Upper lobe of left lung (tissue), 6 donors: ENCODE results near the gene LAMP1. TPM values are rescaled to one million over a fixed set of nuclear protein-coding genes. Genes with fewer than 3 reads are reported as not detected.

Experiments
- ATAC-seq, 2 donors: fragments of 200-7000 bp; cut with Tn5 transposase; one replicate each; pipeline ENCODE4 v1.9.1; 2022; ENCODE audit warnings: mild to moderate bottlenecking in 2 of 2, moderate library complexity in 2 of 2; ENCODE audit not compliant: low FRiP score in 2 of 2
- DNase-seq, 2 donors: peaks; one replicate each; pipeline ENCODE4 v3.0.0-alpha.2; 2019 to 2020
- H3K27ac ChIP-seq, 4 donors: fragments of 200-600 bp; sonication (generic); one replicate each; pipeline ENCODE4 v1.5.1; 2016 to 2019
- H3K27me3 ChIP-seq, 4 donors: fragments of 200-600 bp; sonication (generic); one replicate each; pipeline ENCODE4 v1.5.1; 2017 to 2019
- H3K36me3 ChIP-seq, 4 donors: fragments of 200-600 bp; sonication (generic); one replicate each; pipeline ENCODE4 v1.5.1; 2016 to 2019
- H3K4me1 ChIP-seq, 4 donors: fragments of 200-600 bp; sonication (generic); one replicate each; pipeline ENCODE4 v1.5.1; 2018 to 2019
- H3K4me3 ChIP-seq, 4 donors: fragments of 200-600 bp; sonication (generic); one replicate each; pipeline ENCODE4 v1.5.1; 2017 to 2019; ENCODE audit warnings: mild to moderate bottlenecking in 2 of 4, moderate library complexity in 1 of 4
- H3K9me3 ChIP-seq, 4 donors: fragments of 200-600 bp; sonication (generic); one replicate each; pipeline ENCODE4 v1.5.1; 2018 to 2019
- EP300 ChIP-seq, 4 donors: sonication (generic); formaldehyde crosslinking; IDR thresholded peaks; one replicate each; pipeline ENCODE4 v1.5.1; 2017; ENCODE audit warnings: antibody characterized with exemption in 4 of 4, control low read depth in 2 of 4
- POLR2A ChIP-seq, 4 donors: fragments of 450-650 bp; IDR thresholded peaks; one replicate each; pipeline ENCODE4 v1.5.1; 2016 to 2017; ENCODE audit warnings: antibody characterized with exemption in 4 of 4, mild to moderate bottlenecking in 2 of 4
- POLR2AphosphoS5 ChIP-seq, 2 donors: sonication (generic); formaldehyde crosslinking; IDR thresholded peaks; one replicate each; pipeline ENCODE4 v1.5.1; 2017; ENCODE audit warnings: antibody characterized with exemption in 2 of 2
- WGBS, 2 donors: methylation state at CpG; one replicate each; pipeline ENCODE4 v1.1.5; 2017 to 2018; 5-methylcytosine and 5-hydroxymethylcytosine counted together
- total RNA-seq, 6 donors: library from RNA; depleted of rRNA in 4 of 6; stranded (reverse); fragments of >200 nt in 4 of 6; gene quantifications; one replicate each; pipeline versions ENCODE4 v1.1.0 to v1.2.1, GENCODE V29; 2016 to 2021
- TF ChIP-seq, protein P1 (sequence below), 6 experiments: fragments of 450-650 bp in 4 of 6; fragments of 200-600 bp in 2 of 6; sonication (generic) in 2 of 6; IDR thresholded peaks; one replicate each; pipeline ENCODE4 v1.5.1; 2016 to 2019; ENCODE audit warnings: antibody characterized with exemption in 6 of 6
- donor health status: DM: no; HTN: no; CAD: no; lungs with moderate emphysema.
- donor health status: DM: no; HTN: yes; CAD: no; lungs with severe emphysema.

Gene LAMP1
- total RNA-seq, 6 donors from 2014 or later, result 80.7 to 394 (median 236) TPM

- H3K4me1 ChIP-seq, result peaks cover 16 to 37% (median 28%) of the 10 kb centered on the region in 4 donors
- no peak for ATAC-seq
- peaks cover 0 to 3% (median 0%) of the 10 kb centered on the region in 4 donors for H3K36me3 ChIP-seq
- no peaks in the 10 kb centered on the region for H3K9me3 ChIP-seq
- peak overlapping the region; percentile 89 to 92 (median 91) for H3K27ac ChIP-seq
- TF ChIP-seq EP300 (IDR thresholded peaks at IDR 0.05) (no peak), POLR2AphosphoS5 (IDR thresholded peaks at IDR 0.05) (no peak), POLR2A (IDR thresholded peaks at IDR 0.05) (no peak)
- TF ChIP-seq, protein P1, sequence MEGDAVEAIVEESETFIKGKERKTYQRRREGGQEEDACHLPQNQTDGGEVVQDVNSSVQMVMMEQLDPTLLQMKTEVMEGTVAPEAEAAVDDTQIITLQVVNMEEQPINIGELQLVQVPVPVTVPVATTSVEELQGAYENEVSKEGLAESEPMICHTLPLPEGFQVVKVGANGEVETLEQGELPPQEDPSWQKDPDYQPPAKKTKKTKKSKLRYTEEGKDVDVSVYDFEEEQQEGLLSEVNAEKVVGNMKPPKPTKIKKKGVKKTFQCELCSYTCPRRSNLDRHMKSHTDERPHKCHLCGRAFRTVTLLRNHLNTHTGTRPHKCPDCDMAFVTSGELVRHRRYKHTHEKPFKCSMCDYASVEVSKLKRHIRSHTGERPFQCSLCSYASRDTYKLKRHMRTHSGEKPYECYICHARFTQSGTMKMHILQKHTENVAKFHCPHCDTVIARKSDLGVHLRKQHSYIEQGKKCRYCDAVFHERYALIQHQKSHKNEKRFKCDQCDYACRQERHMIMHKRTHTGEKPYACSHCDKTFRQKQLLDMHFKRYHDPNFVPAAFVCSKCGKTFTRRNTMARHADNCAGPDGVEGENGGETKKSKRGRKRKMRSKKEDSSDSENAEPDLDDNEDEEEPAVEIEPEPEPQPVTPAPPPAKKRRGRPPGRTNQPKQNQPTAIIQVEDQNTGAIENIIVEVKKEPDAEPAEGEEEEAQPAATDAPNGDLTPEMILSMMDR (IDR thresholded peaks at IDR 0.05), result no peak
- peak overlapping the region in 3 of 4 donors; percentile 93 to 96 (median 94) for H3K4me3 ChIP-seq
- DNase-seq, result no peak
- H3K27me3 ChIP-seq, result no peaks in the 10 kb centered on the region
- WGBS, 2 donors, result 39 to 48% methylated on average over 19 of the region's 19 CpGs
These were observed 1.3 kb downstream of the LAMP1 start for GRCh38 chr13:113298043-113298945.

DNA sequence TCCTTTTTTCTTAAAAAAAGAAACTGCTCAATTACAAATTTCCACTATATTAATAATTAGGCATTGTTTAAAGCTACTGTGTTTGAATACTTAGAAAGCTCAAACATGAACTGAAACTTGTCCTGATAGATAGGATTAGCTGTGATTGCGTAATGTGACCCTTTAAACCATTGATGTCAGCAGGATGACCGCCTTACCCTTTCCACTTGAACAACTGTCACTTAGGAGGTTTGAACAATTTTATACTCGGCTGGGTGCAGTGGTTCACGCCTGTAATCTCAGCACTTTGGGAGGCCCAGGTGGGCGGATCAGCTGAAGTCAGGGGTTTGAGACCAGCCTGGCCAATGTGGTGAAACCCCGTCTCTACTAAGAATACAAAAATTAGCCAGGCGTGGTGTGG is 2.9 kb downstream of the LAMP1 start:
- H3K4me1 ChIP-seq, result peaks cover 16 to 37% (median 28%) of the 10 kb centered on the region in 4 donors
- DNase-seq, result no peak
- no peaks in the 10 kb centered on the region for H3K9me3 ChIP-seq
- no peak overlapping the region for H3K27ac ChIP-seq
- ATAC-seq, result no peak
- H3K4me3 ChIP-seq, result no peak overlapping the region
- H3K36me3 ChIP-seq, result peaks cover 0 to 3% (median 0%) of the 10 kb centered on the region in 4 donors
- WGBS, 2 donors, result 70 to 75% methylated on average over 7 of the region's 7 CpGs
- no peaks in the 10 kb centered on the region for H3K27me3 ChIP-seq
- TF ChIP-seq, protein P1 (IDR thresholded peaks at IDR 0.05), result no peak
- TF ChIP-seq EP300 (IDR thresholded peaks at IDR 0.05), result no peak

DNA sequence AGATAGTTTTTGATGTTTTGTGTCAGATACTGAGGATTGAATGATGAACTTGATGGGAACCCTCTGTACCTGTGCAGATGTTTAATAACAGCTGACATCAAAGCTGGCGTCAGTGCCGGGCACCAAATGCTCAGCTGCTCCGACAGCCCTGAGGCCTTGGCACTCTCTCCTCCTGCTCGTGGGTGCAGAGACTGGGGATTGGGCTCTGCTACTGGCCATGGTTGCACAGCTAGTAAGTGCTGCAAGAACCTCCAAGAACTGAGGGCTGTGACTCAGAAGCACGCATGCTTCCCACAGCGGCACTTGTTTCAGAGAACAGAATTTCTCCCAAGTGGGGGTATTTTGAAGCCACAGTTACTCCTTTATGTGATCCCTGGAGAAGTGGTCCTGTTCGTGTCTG is 5.9 kb downstream of the LAMP1 start:
- H3K4me1 ChIP-seq, result peaks cover 12 to 23% (median 17%) of the 10 kb centered on the region in 4 donors
- no peaks in the 10 kb centered on the region for H3K27me3 ChIP-seq
- no peaks in the 10 kb centered on the region for H3K9me3 ChIP-seq
- H3K4me3 ChIP-seq, result no peak overlapping the region
- WGBS, 2 donors, result 89 to 100% methylated on average over 4 to 7 of the region's 7 CpGs
- H3K27ac ChIP-seq, result no peak overlapping the region
- TF ChIP-seq EP300 (IDR thresholded peaks at IDR 0.05), result no peak
- TF ChIP-seq POLR2A (IDR thresholded peaks at IDR 0.05), result no peak
- TF ChIP-seq, protein P1 (IDR thresholded peaks at IDR 0.05), result no peak
- no peak for TF ChIP-seq POLR2AphosphoS5 (IDR thresholded peaks at IDR 0.05)
- H3K36me3 ChIP-seq, result peaks cover 0 to 10% (median 0%) of the 10 kb centered on the region in 4 donors
- ATAC-seq (no peak), DNase-seq (no peak)

DNA sequence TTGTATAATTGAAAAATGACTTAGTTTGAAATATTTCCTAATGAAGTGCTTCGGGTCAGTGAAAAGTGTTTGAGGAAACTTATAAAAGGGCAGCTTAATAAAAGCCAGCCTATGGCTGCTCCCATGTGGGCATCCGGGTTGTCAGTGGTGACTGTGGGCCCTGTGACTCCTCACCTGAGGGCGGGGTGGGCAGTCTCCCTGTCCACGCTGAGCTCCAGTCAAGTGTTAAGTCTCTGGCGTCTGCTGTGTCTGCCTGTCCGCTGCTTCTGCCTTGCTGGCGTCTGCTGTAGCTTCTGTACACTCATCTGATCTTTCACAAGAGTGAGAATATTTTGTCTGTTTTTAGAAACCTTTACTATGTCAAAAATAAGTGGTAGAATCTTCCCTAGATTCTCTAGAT is 7.1 kb downstream of the LAMP1 start:
- Histone ChIP-seq H3K36me3 (peaks cover 0 to 17% (median 2%) of the 10 kb centered on the region in 4 donors), H3K4me3 (no peak overlapping the region), H3K27ac (no peak overlapping the region), H3K9me3 (no peaks in the 10 kb centered on the region), H3K4me1 (peaks cover under 1 to 11% (median 7%) of the 10 kb centered on the region in 4 donors), H3K27me3 (no peaks in the 10 kb centered on the region)
- 83 to 91% methylated on average over 7 of the region's 7 CpGs for WGBS, 2 donors
- TF ChIP-seq POLR2A (IDR thresholded peaks at IDR 0.05), result no peak
- no peak for TF ChIP-seq POLR2AphosphoS5 (IDR thresholded peaks at IDR 0.05)
- TF ChIP-seq, protein P1 (IDR thresholded peaks at IDR 0.05), result no peak
- no peak for TF ChIP-seq EP300 (IDR thresholded peaks at IDR 0.05)
- DNase-seq (no peak), ATAC-seq (no peak)
